GM06990 (cell line): Measurements from ENCODE around the gene NCOR2.

Experiments
- DNase-seq: peaks from one replicate; pipeline ENCODE4 v3.0.0-alpha.2; 2011; ENCODE audit not compliant: insufficient read length; ENCODE audit errors: extremely low read depth
- H3K27me3 ChIP-seq: replicated peaks from 2 replicates; pipeline ENCODE4 v1.6.0; 2011; ENCODE audit warnings: low read length; ENCODE audit not compliant: control insufficient read depth, insufficient read depth
- H3K36me3 ChIP-seq: 2 replicates; pipeline ENCODE4 v1.5.1; 2011; ENCODE audit warnings: low read length; ENCODE audit not compliant: control insufficient read depth, insufficient read depth
- H3K4me3 ChIP-seq: replicated peaks from 2 replicates; pipeline ENCODE4 v1.5.1; 2011; ENCODE audit warnings: low read depth, mild to moderate bottlenecking, control low read depth, low read length
- TF ChIP-seq, protein P1 (sequence below): IDR thresholded peaks from 2 replicates; pipeline ENCODE4 v1.5.1; 2011; ENCODE audit warnings: low read length, control low read depth, mild to moderate bottlenecking, inconsistent platforms; ENCODE audit not compliant: insufficient read depth, poor library complexity, severe bottlenecking

Gene NCOR2

DNA sequence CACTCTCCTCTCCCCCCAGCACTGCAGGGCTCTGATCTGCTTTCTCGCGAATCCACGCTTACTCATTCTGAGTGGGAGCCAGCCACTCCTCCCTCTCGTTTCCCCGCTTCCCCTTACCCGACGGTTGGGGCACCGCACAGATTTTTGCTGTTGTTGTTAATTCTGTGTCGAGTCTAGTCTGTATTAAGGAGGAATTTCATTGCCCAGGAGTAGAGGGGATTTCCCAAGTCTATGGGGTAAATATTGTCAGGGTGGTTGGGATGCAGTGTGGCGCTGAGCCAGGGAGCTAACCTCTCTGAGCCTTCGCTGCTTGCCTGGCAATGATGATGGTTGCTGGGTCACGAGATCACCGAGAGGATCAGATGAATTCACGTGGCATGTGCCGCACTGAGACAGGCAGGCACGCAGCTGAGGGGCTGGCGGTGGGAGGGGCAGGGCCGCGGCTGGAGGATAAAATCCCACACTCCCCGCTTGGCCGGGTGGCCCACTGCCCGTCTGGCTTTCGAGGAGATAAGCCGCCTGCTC lies 18.5 kb downstream of the NCOR2 start:
- Histone ChIP-seq H3K4me3 (no peak overlapping the region), H3K27me3 (no peaks in the 10 kb centered on the region), H3K36me3 (no peaks in the 10 kb centered on the region; the same call in 1 of the 2 replicates)
- DNase-seq, result no peak
- TF ChIP-seq, protein P1, sequence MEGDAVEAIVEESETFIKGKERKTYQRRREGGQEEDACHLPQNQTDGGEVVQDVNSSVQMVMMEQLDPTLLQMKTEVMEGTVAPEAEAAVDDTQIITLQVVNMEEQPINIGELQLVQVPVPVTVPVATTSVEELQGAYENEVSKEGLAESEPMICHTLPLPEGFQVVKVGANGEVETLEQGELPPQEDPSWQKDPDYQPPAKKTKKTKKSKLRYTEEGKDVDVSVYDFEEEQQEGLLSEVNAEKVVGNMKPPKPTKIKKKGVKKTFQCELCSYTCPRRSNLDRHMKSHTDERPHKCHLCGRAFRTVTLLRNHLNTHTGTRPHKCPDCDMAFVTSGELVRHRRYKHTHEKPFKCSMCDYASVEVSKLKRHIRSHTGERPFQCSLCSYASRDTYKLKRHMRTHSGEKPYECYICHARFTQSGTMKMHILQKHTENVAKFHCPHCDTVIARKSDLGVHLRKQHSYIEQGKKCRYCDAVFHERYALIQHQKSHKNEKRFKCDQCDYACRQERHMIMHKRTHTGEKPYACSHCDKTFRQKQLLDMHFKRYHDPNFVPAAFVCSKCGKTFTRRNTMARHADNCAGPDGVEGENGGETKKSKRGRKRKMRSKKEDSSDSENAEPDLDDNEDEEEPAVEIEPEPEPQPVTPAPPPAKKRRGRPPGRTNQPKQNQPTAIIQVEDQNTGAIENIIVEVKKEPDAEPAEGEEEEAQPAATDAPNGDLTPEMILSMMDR, result no peak

DNA sequence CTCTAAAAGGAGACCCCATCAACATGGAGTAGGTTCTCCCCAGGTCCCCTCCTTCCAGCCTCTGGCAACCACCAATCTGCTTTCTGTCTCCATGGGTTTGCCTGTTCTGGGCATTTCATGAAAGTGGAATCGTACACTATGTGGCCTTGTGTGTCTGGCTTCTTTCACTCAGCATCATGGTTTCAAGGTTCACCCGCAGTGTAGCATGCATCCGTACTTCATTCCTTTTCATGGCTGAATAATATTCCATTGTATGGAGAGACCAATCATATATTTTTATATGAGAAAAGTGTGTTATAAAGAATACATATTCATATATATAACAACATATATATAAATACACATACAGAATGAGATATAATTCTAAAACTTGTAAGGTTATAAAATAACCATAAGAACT lies 19.8 kb downstream of the NCOR2 start:
- H3K4me3 ChIP-seq, result no peak overlapping the region
- DNase-seq, result no peak
- no peaks in the 10 kb centered on the region; the same call in 1 of the 2 replicates for H3K36me3 ChIP-seq
- H3K27me3 ChIP-seq, result no peaks in the 10 kb centered on the region
- TF ChIP-seq, protein P1, result no peak

DNA sequence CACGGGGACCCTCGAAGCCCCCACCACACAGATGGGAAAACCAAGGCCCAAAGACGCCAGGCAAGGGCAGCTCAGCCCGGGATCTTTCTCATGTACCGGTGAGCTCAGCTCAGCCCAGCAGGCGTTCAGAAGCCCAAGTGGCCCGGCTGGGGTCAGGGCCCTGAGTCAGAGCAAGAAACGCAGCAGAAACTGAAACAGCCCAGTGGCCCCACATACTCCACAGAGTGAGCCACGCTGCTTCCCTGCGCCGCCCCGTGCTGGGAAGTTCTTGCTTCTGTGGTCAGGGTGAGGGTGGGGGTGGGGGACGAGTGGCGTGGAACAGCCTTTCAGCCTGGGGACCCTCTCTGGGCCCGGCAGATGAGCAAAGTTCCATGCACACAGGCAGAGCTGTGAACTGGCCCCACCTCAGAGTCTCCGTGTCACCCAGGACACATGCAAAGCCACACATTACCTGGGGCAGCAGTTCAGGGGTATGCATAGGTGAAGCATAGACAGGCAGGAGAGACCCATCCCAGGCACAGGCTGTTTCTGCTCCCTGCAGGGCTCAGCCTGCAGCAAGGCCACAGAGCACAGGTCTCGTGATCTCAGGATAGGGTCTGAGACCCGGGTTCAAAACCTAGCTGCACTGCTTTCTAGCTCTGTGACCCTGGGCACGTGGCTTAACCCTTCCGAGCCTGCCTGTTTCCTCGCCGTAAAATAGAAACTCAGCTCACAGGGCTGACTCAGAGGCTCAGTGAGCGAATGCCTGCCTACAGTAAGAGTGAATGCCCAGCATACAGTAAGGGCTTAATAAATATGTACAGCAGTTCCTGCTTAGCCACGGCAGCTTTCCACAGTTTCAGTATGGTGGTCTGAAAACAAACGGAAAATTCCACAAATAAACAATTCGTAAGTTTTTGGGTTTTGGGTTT lies 21.6 kb downstream of the NCOR2 start:
- DNase-seq, result peak; percentile 88
- Histone ChIP-seq H3K36me3 (no peaks in the 10 kb centered on the region; the same call in 1 of the 2 replicates), H3K4me3 (peak overlapping the region; percentile 48), H3K27me3 (no peaks in the 10 kb centered on the region)
- TF ChIP-seq, protein P1, result no peak

DNA sequence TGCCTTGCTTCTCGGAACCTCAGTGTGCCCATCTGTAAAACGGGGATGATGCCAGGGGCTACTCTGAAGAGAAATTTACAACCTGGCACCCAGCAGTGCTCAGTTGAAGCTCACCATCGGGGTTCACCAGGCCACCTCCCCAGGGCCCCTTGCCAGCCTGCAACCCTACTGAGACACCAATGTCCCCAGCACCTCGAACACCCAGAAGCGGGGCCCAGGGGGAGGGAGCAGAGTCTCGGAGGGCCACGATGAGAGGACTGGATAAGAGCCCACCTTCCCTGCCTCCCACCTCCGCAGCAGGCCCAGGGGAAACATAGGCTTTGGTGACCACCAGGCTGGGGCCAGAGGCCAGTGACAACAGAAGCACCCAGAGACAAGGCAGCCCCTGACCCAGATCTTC lies 22.4 kb downstream of the NCOR2 start:
- H3K4me3 ChIP-seq, result peak overlapping the region; percentile 48
- H3K27me3 ChIP-seq, result no peaks in the 10 kb centered on the region
- DNase-seq, result no peak
- TF ChIP-seq, protein P1, result no peak
- no peaks in the 10 kb centered on the region; the same call in 1 of the 2 replicates for H3K36me3 ChIP-seq

DNA sequence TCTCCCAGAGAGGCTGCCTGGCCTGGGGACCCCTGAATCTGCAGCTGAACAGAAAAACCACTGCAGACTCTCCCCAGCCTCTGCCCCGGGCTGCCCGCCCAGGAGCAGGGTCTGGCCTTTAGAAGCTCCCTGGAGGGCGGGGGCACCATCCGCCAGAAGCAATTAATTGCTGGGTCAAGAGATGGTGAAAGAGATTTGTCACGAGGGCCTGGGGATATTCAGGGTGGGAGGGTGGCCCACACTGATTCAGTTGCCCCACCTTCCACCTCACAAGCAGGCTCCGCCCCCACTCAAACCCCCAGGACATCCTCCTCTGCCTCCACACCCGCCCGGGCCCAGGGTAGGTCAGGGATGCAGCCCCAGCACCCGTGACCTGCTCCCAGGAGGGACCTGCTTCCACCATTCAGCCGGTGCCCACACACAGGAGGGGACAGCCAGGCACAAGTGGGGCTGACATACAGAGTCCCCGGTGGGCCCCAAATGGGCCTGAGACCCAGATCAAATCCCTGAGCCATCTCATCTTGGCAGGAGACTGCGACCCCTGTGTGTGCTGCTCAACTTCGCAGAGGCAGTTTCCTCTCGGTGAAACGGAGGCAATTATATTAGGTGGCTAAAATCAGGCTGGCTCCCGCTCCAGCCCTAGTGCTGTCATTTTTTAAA lies 23.0 kb downstream of the NCOR2 start:
- H3K36me3 ChIP-seq, result no peaks in the 10 kb centered on the region; the same call in 1 of the 2 replicates
- DNase-seq, result no peak
- H3K4me3 ChIP-seq, result no peak overlapping the region
- TF ChIP-seq, protein P1, result no peak
- no peaks in the 10 kb centered on the region for H3K27me3 ChIP-seq
